Upper lobe of right lung (tissue), 1 donor: Measurements from ENCODE around the gene MRPL55. TPM values are rescaled to one million over a fixed set of nuclear protein-coding genes. Genes with fewer than 3 reads are reported as not detected.

Experiments
- ATAC-seq: fragments of 200-7000 bp; cut with Tn5 transposase; one replicate; pipeline ENCODE4 v1.9.1; 2020; ENCODE audit warnings: mild to moderate bottlenecking, moderate library complexity
- DNase-seq: peaks from one replicate; pipeline ENCODE4 v3.0.0-alpha.2; 2020
- H3K27ac ChIP-seq: fragments of 200-600 bp; one replicate; pipeline ENCODE4 v1.8.0; 2022
- H3K27me3 ChIP-seq: fragments of 200-600 bp; one replicate; pipeline ENCODE4 v1.8.0; 2022; ENCODE audit warnings: mild to moderate bottlenecking
- H3K36me3 ChIP-seq: fragments of 200-600 bp; one replicate; pipeline ENCODE4 v1.8.0; 2022
- H3K4me1 ChIP-seq: fragments of 200-600 bp; one replicate; pipeline ENCODE4 v1.8.0; 2022
- H3K4me3 ChIP-seq: fragments of 200-600 bp; one replicate; pipeline ENCODE4 v1.8.0; 2022; ENCODE audit warnings: mild to moderate bottlenecking
- H3K9me3 ChIP-seq: fragments of 200-600 bp; one replicate; pipeline ENCODE4 v1.8.0; 2022
- CTCF ChIP-seq: fragments of 200-600 bp; IDR thresholded peaks from one replicate; pipeline ENCODE4 v1.8.0; 2022; ENCODE audit warnings: antibody characterized with exemption
- intact Hi-C: fragments of 100-400 bp; cut with DNase I; formaldehyde crosslinking; loops from one replicate; pipeline ENCODE4 v1.11.0; 2022
- total RNA-seq: library from RNA; stranded (reverse); fragmentation: NEBNext Ultra II Directional; extraction: Animal tissue kit (Norgen Biotek cat#: 25700); gene quantifications from one replicate; pipeline ENCODE4 v1.2.1, GENCODE V29; 2021
- donor health status: DM: no; HTN: yes; CAD: no; lungs with severe emphysema.

Gene MRPL55
- total RNA-seq, 1 donor from 2014 or later, result 39.9 TPM

GRCh38 chr1:228148196-228148861 is 39.2 kb upstream of the MRPL55 start:
- Histone ChIP-seq H3K9me3 (no peaks in the 10 kb centered on the region), H3K27ac (peak overlapping the region; percentile 82), H3K4me1 (peaks cover 51% of the 10 kb centered on the region), H3K36me3 (peaks cover 32% of the 10 kb centered on the region), H3K27me3 (no peaks in the 10 kb centered on the region), H3K4me3 (no peak overlapping the region)
- TF ChIP-seq CTCF, result no peak
- intact Hi-C loops, result no loop called here
- no peak for DNase-seq
- no peak for ATAC-seq

- H3K36me3 ChIP-seq, result peaks cover 32% of the 10 kb centered on the region
- H3K4me1 ChIP-seq, result peaks cover 56% of the 10 kb centered on the region
- intact Hi-C loops, result no loop called here
- no peak for TF ChIP-seq CTCF
- H3K27ac ChIP-seq, result peak overlapping the region; percentile 82
- DNase-seq (no peak), ATAC-seq (no peak)
- H3K9me3 ChIP-seq, result no peaks in the 10 kb centered on the region
- no peak overlapping the region for H3K4me3 ChIP-seq
- H3K27me3 ChIP-seq, result no peaks in the 10 kb centered on the region
Observed at GRCh38 chr1:228147768-228148167, 38.7 kb upstream of the MRPL55 start.

GRCh38 chr1:228147151-228147693 is 38.1 kb upstream of the MRPL55 start:
- DNase-seq (no peak), ATAC-seq (no peak)
- Histone ChIP-seq H3K4me3 (no peak overlapping the region), H3K36me3 (peaks cover 32% of the 10 kb centered on the region), H3K27ac (peak overlapping the region; percentile 82), H3K9me3 (no peaks in the 10 kb centered on the region), H3K4me1 (peaks cover 62% of the 10 kb centered on the region), H3K27me3 (no peaks in the 10 kb centered on the region)
- intact Hi-C loops, result no loop called here
- TF ChIP-seq CTCF, result no peak

- no peak overlapping the region for H3K27ac ChIP-seq
- ATAC-seq, result no peak
- no peaks in the 10 kb centered on the region for H3K9me3 ChIP-seq
- no peaks in the 10 kb centered on the region for H3K27me3 ChIP-seq
- DNase-seq, result no peak
- peaks cover 63% of the 10 kb centered on the region for H3K4me1 ChIP-seq
- TF ChIP-seq CTCF, result no peak
- intact Hi-C loops, result no loop called here
- H3K4me3 ChIP-seq, result no peak overlapping the region
- H3K36me3 ChIP-seq, result peaks cover 32% of the 10 kb centered on the region
Observed at GRCh38 chr1:228146417-228147150, 37.5 kb upstream of the MRPL55 start.

GRCh38 chr1:228145463-228146416 is 36.6 kb upstream of the MRPL55 start:
- intact Hi-C loops, result no loop called here
- H3K27me3 ChIP-seq, result no peaks in the 10 kb centered on the region
- DNase-seq, result no peak

More at GRCh38 chr1:228145463-228146416, 36.6 kb upstream of the MRPL55 start:
- Histone ChIP-seq H3K9me3 (no peaks in the 10 kb centered on the region), H3K4me1 (peaks cover 61% of the 10 kb centered on the region), H3K4me3 (no peak overlapping the region), H3K27ac (no peak overlapping the region), H3K36me3 (peaks cover 32% of the 10 kb centered on the region)
- TF ChIP-seq CTCF, result no peak
- ATAC-seq, result no peak
